HG03432 (cell line): ENCODE data around the gene WNK2.
"Not testable (repeated sequence)": the region's sequence is repeated elsewhere in the genome, so short reads cannot be mapped to it uniquely, and the experiment has no call there.

Experiments used
- ATAC-seq: cut with Tn5 transposase; IDR thresholded peaks from one replicate; pipeline ENCODE4 v1.9.1; 2021; ENCODE audit warnings: mild to moderate bottlenecking, moderate library complexity; ENCODE audit not compliant: unreplicated experiment

WNK2 gene

GRCh38 chr9:93355827-93356226, 171.9 kb downstream of the WNK2 start:
- no peak for ATAC-seq

- ATAC-seq: no peak
Observed at GRCh38 chr9:93357649-93358048, 173.7 kb downstream of the WNK2 start.

- not testable (repeated sequence) for ATAC-seq
Observed at GRCh38 chr9:93359907-93360306, 176.0 kb downstream of the WNK2 start.

GRCh38 chr9:93361995-93362394, 178.1 kb downstream of the WNK2 start:
- ATAC-seq: no peak

DNA sequence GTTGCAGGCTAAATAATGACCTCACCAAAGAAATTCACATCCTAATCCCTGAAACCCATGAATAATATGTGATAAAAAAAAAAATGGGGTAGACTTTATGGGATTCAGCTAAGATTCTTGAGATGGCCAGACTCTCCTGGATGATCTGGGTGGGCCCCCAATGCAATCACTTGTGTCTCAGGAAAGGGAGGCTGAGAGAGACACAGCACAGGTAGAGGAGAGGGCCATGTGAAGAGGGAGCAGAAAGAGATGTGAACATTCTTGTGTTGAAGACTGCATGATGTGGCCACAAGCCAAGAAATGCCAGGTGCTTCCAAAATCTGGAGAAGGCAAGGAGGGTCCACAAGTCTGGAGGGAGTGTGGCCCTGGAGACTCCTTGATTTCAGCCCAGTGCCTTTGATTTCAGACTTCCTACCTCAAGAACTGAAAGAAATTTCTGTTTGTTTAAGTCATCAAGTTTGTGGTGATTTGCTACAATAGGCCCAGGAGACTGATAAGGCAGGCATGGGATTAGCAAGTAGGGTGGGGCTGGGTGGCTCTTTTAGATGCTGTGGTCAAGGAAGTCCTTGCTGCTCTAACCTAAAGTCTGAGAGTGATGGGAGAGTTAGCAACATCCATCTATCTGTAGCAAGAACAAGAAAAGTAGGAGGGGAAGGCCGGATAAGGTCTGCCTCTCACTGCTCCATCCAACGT, 180.9 kb downstream of the WNK2 start:
- no peak for ATAC-seq

DNA sequence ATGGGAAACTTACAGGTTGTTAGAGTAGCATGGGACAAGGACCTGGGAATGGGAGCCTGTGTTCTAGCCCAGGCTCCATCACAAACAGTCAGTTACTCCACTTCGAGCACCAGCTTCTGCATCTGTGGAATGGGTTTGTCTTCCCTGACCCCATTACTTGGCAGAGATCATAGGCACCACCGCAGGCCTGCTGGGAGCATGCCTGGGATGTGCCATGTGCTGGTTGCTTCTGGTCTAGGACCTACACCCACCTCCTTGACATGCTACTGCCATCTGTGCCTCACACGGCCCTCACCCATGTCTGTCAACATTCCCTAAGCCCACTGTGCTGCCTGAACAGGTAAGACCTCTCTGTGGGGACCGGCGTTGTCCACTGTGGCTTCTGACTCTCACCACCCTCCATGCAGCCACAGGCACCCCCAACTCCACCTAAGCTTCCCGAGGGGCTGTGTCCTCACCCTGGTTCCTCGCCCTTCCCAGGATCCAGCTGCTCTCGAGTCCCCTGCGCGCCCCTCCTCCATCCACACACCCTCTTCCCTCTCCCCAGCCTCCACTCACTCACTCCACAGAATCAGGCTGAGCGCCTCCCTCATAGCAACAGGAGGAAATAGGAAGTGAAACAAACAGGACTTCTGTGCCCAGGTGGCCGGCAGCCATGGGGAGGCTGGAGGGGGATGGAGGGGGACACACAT, 181.6 kb downstream of the WNK2 start:
- ATAC-seq: no peak

GRCh38 chr9:93366119-93366447, 182.1 kb downstream of the WNK2 start:
- no peak for ATAC-seq

- not testable (repeated sequence) for ATAC-seq
Observed at GRCh38 chr9:93366486-93366885, 182.5 kb downstream of the WNK2 start.

- ATAC-seq: no peak
Observed at GRCh38 chr9:93368437-93368836, 184.5 kb downstream of the WNK2 start.

DNA sequence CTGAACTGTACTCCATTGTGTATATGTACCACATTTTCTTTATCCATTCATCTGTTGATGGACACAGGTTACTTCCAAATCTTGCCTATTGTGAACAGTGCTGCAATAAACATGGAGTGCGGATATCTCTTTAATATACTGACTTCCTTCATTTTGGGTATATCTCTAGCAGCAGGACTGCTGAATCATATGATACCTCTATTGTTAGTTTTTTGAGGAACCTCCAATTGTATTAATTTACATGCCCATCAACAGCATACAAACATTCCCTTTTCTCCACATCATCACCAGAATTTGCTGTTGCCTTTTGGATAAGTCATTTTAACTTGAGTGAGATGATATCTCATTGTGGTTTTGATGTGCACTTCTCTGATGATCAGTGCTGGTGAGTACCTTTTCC, 185.7 kb downstream of the WNK2 start:
- ATAC-seq: no peak
